Nephron (organoid): ENCODE data around the gene PTPRN2.

ENCODE experiments used
- H3K27ac Mint-ChIP-seq, 3 experiments: 2 replicates each; pipeline ENCODE4 v1.8.0; 2020; ENCODE audit warnings: mixed read lengths in 3 of 3, mild to moderate bottlenecking in 2 of 3, moderate library complexity in 1 of 3
- H3K27me3 Mint-ChIP-seq: 2 replicates; pipeline ENCODE4 v1.8.0; 2021; ENCODE audit warnings: low read depth, mild to moderate bottlenecking, moderate library complexity, mixed read lengths
- H3K36me3 Mint-ChIP-seq: 2 replicates; pipeline ENCODE4 v1.8.0; 2020; ENCODE audit warnings: low read depth, mixed read lengths
- H3K4me1 Mint-ChIP-seq: 2 replicates; pipeline ENCODE4 v1.8.0; 2020; ENCODE audit warnings: mixed read lengths
- H3K4me3 Mint-ChIP-seq, 3 experiments: 2 replicates each; pipeline ENCODE4 v1.8.0; 2020; ENCODE audit warnings: mild to moderate bottlenecking in 3 of 3, mixed read lengths in 3 of 3, moderate library complexity in 2 of 3
- H3K9me3 Mint-ChIP-seq: 2 replicates; pipeline ENCODE4 v1.8.0; 2020; ENCODE audit warnings: mixed read lengths
- TF ChIP-seq, protein P1 (sequence below), 3 experiments: fragments of 200-600 bp; sonication (generic); IDR thresholded peaks; one replicate each; pipeline ENCODE4 v1.5.0; 2021; ENCODE audit warnings: antibody characterized with exemption in 3 of 3; ENCODE audit not compliant: unreplicated experiment in 3 of 3

Gene PTPRN2

DNA sequence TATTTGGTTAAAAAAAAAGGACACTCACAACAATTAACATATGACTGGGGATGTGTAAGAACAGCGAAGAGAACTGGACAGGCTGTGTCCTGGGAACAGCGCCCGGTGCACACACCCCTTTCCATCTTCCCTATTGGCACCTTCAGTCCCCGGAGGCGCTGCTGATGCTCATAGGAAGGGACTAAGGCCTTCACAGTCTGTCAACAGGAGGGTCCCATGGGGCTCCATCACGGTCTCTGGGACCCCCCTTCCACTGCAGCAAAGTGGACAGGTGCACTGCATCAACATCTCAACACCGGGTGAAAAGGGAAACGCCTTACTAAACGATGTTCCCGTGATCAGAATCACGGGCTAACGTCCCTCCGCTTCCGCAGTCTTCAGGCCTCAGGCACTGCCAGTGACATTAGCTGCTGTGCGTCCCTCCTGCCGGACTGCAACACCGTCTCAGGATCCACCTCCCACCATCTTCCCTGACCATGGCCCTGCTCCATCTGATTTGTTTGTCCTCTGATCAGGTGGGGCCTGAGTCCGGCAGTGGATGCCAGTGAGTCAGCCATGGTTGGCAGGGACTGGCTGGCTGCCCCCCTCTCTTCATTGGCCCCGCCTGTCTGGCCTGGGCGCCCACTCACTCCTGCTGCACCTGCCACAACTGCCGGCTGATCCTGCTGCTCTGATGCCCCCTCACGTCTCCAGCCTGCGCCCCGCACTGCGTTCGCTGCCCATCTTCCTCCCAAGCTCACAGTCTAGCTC is 636.1 kb downstream of the PTPRN2 start:
- H3K4me3 Mint-ChIP-seq, result no peak overlapping the region
- H3K4me1 Mint-ChIP-seq, result no peaks in the 10 kb centered on the region
- TF ChIP-seq, protein P1, sequence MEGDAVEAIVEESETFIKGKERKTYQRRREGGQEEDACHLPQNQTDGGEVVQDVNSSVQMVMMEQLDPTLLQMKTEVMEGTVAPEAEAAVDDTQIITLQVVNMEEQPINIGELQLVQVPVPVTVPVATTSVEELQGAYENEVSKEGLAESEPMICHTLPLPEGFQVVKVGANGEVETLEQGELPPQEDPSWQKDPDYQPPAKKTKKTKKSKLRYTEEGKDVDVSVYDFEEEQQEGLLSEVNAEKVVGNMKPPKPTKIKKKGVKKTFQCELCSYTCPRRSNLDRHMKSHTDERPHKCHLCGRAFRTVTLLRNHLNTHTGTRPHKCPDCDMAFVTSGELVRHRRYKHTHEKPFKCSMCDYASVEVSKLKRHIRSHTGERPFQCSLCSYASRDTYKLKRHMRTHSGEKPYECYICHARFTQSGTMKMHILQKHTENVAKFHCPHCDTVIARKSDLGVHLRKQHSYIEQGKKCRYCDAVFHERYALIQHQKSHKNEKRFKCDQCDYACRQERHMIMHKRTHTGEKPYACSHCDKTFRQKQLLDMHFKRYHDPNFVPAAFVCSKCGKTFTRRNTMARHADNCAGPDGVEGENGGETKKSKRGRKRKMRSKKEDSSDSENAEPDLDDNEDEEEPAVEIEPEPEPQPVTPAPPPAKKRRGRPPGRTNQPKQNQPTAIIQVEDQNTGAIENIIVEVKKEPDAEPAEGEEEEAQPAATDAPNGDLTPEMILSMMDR (IDR thresholded peaks at IDR 0.05; ENCODE audit: unreplicated experiment in 3 of 3), result no peak
- no peak overlapping the region for H3K27ac Mint-ChIP-seq
- peaks cover 21% of the 10 kb centered on the region for H3K9me3 Mint-ChIP-seq
- H3K36me3 Mint-ChIP-seq, result no peaks in the 10 kb centered on the region
- H3K27me3 Mint-ChIP-seq, result peaks cover 26% of the 10 kb centered on the region

DNA sequence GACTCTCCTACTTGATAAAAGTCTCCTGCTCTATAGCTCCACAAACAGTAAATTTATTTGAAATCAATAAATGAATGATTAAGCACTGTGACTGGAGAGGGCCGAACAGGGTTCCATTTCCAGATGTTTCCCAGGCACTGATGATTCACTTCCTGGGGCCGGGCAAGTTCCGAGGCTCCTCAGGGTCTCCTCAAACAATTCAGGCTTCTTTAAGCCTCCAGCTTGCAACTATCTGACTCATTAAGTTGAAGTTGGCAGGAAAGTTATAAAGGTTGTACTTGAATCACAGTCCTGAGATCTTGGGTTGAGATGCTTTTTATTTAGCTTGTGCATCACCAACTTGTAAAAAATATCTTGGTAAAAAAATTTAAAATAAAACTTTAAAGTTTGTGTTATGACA is 637.9 kb downstream of the PTPRN2 start:
- Mint-ChIP-seq H3K4me1 (no peaks in the 10 kb centered on the region), H3K9me3 (peaks cover 23% of the 10 kb centered on the region), H3K4me3 (no peak overlapping the region), H3K27me3 (peaks cover 20% of the 10 kb centered on the region), H3K36me3 (no peaks in the 10 kb centered on the region), H3K27ac (no peak overlapping the region)
- TF ChIP-seq, protein P1 (IDR thresholded peaks at IDR 0.05; ENCODE audit: unreplicated experiment in 3 of 3), result no peak

DNA sequence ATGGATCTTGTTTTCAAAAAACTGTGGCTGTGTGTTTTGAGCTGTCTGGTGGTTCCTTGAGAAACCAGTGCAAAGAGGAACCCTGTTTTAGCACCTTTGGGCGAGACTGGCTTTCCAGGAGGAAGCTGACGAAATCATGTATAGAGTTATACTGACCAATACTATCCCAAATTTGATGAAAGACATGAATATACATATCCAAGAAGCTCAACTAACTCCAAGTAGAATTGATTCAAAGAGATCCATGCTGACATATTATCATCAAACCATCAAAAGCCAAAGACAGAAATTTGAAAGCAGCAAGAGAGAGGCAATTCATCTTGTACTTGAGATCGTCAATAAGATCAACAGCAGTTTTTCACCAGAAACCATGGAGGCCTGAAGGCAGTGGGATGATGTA is 640.1 kb downstream of the PTPRN2 start:
- Mint-ChIP-seq H3K27me3 (peaks cover 14% of the 10 kb centered on the region), H3K4me3 (no peak overlapping the region), H3K9me3 (peaks cover 23% of the 10 kb centered on the region), H3K36me3 (no peaks in the 10 kb centered on the region), H3K4me1 (no peaks in the 10 kb centered on the region), H3K27ac (no peak overlapping the region)
- TF ChIP-seq, protein P1 (IDR thresholded peaks at IDR 0.05; ENCODE audit: unreplicated experiment in 3 of 3), result no peak

DNA sequence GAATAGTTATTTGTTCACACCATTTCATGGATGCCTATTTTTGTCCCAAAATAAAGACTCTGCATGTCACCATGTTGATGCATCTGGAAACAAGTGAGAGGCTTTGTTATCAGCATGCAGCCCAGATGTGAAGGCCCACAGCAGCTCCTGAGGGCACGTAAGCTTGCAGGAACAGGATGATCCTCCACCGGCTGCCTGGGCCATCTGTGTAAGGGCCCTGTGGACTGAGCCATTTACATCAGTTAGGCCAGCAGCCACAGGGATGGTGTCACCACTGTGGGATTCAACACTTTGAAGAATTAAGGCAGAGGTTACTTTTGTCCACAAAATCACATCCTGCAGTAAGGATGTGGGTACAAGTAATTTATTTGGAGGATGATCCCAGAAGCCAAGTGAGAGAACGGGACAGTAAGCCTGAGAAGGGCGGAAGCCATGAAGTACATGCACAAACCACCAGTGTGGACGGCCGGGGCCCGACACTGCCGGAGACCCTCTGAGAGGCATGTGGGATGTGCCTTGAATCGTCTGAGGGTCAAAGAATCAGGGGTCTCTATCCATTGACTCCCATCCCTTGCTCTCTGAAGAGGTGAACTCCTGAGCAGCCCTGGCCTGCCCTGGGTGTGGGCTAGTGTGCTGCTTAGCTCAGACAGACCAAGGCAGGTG is 641.1 kb downstream of the PTPRN2 start:
- Mint-ChIP-seq H3K36me3 (no peaks in the 10 kb centered on the region), H3K4me3 (no peak overlapping the region), H3K9me3 (peaks cover 23% of the 10 kb centered on the region), H3K27me3 (peaks cover 14% of the 10 kb centered on the region), H3K27ac (no peak overlapping the region), H3K4me1 (no peaks in the 10 kb centered on the region)
- TF ChIP-seq, protein P1 (IDR thresholded peaks at IDR 0.05; ENCODE audit: unreplicated experiment in 3 of 3), result no peak

DNA sequence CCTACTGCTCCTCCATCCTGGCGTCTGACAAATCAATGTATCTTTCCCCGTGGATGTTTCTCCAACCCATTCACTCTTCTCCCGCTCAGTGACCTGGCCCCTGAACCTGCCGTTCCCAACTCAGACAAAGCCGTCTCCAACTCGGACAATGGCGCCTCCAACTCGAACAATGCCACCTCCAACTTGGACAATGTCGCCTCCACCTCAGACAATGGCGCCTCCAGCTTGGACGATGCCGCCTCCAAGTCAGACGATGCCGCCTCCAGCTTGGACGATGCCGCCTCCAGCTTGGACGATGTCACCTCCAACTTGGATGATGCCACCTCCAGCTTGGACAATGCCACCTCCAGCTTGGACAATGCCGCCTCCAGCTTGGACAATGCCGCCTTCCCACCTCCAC is 642.2 kb downstream of the PTPRN2 start:
- peaks cover 12% of the 10 kb centered on the region for H3K27me3 Mint-ChIP-seq
- peaks cover 21% of the 10 kb centered on the region for H3K9me3 Mint-ChIP-seq
- no peak overlapping the region for H3K4me3 Mint-ChIP-seq
- no peaks in the 10 kb centered on the region for H3K4me1 Mint-ChIP-seq
- no peaks in the 10 kb centered on the region for H3K36me3 Mint-ChIP-seq
- TF ChIP-seq, protein P1 (IDR thresholded peaks at IDR 0.05; ENCODE audit: unreplicated experiment in 3 of 3), result no peak
- H3K27ac Mint-ChIP-seq, result no peak overlapping the region
